ENCODE results near the gene DCTN2. TPM values are rescaled to one million over a fixed set of nuclear protein-coding genes. Genes with fewer than 3 reads are reported as not detected.

Gene DCTN2
- total and polyA plus RNA-seq, 11 donors: 62.3 to 228 (median 109) TPM

DNA sequence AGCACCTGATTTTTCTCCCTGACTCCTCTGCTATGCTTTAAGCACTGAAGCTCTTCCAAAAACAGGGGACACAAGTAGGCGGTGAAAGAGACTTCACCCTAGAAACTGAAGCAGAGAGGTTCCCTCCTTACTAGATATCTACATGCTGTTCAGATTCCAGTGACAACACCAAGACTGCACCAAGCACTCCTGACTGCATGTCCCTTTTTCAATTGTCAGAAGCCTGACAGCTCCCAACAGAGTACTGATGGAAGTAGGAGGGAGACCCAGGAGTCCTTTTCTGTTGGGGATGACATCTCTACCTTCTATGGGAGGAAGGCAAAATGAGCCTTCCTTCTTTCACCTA lies 10.4 kb downstream of the DCTN2 start:
- TF ChIP-seq POLR2A (IDR thresholded peaks at IDR 0.05): no peak
- TF ChIP-seq, protein P1, sequence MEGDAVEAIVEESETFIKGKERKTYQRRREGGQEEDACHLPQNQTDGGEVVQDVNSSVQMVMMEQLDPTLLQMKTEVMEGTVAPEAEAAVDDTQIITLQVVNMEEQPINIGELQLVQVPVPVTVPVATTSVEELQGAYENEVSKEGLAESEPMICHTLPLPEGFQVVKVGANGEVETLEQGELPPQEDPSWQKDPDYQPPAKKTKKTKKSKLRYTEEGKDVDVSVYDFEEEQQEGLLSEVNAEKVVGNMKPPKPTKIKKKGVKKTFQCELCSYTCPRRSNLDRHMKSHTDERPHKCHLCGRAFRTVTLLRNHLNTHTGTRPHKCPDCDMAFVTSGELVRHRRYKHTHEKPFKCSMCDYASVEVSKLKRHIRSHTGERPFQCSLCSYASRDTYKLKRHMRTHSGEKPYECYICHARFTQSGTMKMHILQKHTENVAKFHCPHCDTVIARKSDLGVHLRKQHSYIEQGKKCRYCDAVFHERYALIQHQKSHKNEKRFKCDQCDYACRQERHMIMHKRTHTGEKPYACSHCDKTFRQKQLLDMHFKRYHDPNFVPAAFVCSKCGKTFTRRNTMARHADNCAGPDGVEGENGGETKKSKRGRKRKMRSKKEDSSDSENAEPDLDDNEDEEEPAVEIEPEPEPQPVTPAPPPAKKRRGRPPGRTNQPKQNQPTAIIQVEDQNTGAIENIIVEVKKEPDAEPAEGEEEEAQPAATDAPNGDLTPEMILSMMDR (IDR thresholded peaks at IDR 0.05): no peak
- H3K36me3 ChIP-seq: peaks cover 9 to 94% (median 75%) of the 10 kb centered on the region in 9 donors
- no peaks in the 10 kb centered on the region for H3K27me3 ChIP-seq
- H3K9me3 ChIP-seq: no peaks in the 10 kb centered on the region
- ATAC-seq (no peak), DNase-seq (no peak)
- H3K4me3 ChIP-seq: no peak overlapping the region
- H3K4me1 ChIP-seq: peaks cover 0 to 5% (median 0%) of the 10 kb centered on the region in 12 donors
- no peak overlapping the region for H3K27ac ChIP-seq
- intact Hi-C loops (cut with DNase I): no loop called here
- 86 to 100% (median 98%) methylated on average over 1 of the region's 1 CpG for WGBS, 4 donors

DNA sequence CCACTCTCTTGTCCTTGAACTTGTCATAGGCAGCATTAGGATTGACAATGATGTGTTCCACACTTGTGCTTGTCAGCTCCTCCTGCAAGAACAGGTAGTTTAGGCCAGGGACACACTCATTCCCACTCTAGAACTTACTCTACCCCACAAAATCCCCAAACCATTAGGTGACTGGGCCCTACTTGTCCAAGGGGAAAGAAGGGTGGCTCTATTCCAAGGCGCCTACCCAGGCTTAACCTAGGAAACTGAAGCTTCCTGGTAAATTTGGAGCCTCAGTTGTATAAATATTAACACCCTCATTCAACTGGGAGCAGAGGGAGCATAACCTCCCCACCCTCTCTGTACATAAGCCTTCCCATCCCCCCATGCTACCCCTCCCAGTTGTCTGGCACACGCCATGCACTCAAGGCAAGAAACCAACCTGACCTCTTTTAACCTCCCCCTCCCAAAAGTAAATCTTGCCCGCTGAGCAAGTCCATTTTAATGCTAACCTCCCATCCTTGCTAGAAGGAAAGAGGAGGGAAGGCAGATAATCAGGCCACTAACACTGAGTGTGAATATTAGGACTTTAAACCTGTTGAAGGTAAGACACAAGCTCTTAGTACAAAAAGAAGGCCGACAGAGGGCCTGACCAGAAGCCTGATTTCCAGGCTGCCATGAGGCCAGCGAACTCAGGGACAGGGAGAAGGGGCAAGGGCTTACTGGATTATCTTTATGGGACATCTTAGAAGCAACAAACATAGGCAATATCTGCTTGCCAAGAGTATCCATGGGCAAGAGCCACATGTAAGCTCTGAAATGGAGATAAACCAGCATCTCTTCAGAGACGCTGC lies 11.0 kb downstream of the DCTN2 start:
- H3K9me3 ChIP-seq: no peaks in the 10 kb centered on the region
- DNase-seq (no peak), ATAC-seq (no peak)
- no peak for TF ChIP-seq POLR2A (IDR thresholded peaks at IDR 0.05)
- WGBS, 4 donors: 79 to 87% (median 84%) methylated on average over 6 of the region's 6 CpGs
- H3K27ac ChIP-seq: no peak overlapping the region
- H3K4me1 ChIP-seq: peaks cover 0 to under 1% (median 0%) of the 10 kb centered on the region in 12 donors
- intact Hi-C loops (cut with DNase I): no loop called here
- peaks cover 9 to 97% (median 78%) of the 10 kb centered on the region in 9 donors for H3K36me3 ChIP-seq
- H3K4me3 ChIP-seq: no peak overlapping the region
- no peaks in the 10 kb centered on the region for H3K27me3 ChIP-seq

DNA sequence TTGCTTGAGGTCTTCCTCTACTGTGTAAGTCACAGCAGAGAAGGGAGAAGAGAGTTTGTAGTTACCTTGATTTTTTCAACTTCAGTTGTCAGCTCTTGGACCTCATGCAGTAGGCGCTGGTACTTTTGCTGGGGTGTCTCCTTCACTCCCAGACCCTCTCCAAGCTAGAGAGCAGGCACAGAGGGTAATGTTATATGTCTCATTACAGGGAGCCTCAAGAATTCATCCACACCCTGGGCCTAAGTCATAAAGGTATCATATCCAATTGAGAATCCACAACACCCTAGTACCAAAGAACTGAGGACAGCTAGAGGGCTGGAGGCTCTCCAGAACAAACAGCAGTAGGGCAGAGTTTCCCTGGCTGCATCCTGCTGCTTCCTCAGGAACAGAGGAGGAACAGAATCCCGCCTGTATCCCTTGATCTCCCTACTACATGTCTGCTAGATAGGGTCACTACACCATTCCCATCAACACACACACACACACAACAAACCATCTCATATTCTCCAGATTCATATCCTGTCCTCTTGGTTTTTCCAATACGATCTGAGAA lies 11.9 kb downstream of the DCTN2 start:
- ATAC-seq: no peak
- TF ChIP-seq POLR2A (IDR thresholded peaks at IDR 0.05): no peak
- TF ChIP-seq, protein P1 (IDR thresholded peaks at IDR 0.05): no peak
- 83 to 97% (median 86%) methylated on average over 3 of the region's 3 CpGs for WGBS, 4 donors
- no peaks in the 10 kb centered on the region for H3K27me3 ChIP-seq
- H3K9me3 ChIP-seq: no peaks in the 10 kb centered on the region
- DNase-seq: no peak
- H3K36me3 ChIP-seq: peaks cover 9 to 97% (median 81%) of the 10 kb centered on the region in 9 donors
- H3K4me3 ChIP-seq: no peak overlapping the region
- intact Hi-C loops (cut with DNase I): no loop called here
- no peaks in the 10 kb centered on the region for H3K4me1 ChIP-seq
- H3K27ac ChIP-seq: no peak overlapping the region

DNA sequence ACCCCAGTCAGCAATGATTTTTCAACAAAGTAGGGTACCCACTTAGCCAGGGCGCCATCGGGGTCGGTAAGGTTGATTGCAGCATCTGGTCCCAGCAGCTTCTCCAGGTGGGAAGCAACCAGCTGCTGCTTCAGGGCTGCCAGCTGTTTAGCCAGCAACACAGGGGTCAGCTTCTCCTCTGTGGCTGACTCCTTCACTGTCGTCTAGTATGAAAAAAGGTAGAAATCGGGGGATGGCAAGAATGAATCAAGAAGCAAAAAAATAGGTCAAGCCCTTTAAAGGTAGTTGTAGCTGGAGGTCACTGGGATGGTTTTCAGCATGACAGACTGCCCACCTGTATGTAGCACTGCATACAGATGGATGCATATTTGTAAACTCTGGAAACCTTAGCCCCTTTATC lies 12.7 kb downstream of the DCTN2 start:
- Histone ChIP-seq H3K4me3 (no peak overlapping the region), H3K36me3 (peaks cover 9 to 97% (median 83%) of the 10 kb centered on the region in 9 donors), H3K27ac (no peak overlapping the region), H3K9me3 (no peaks in the 10 kb centered on the region), H3K27me3 (no peaks in the 10 kb centered on the region), H3K4me1 (no peaks in the 10 kb centered on the region)
- ATAC-seq (no peak), DNase-seq (no peak)
- WGBS, 4 donors: 94 to 96% (median 95%) methylated on average over 5 of the region's 5 CpGs
- TF ChIP-seq, protein P1 (IDR thresholded peaks at IDR 0.05): no peak
- no peak for TF ChIP-seq POLR2A (IDR thresholded peaks at IDR 0.05)
- intact Hi-C loops (cut with DNase I): no loop called here

Measured in heart left ventricle (tissue), 16 donors.